Measurements from ENCODE around the gene GLG1.
A peak's percentile ranks its signal among the peaks of the same experiment; 100 is the strongest.

GLG1 gene

GRCh38 chr16:74472540-74472939 is 134.4 kb downstream of the GLG1 start:
- DNase-seq (ENCODE audit: low spot score) = no peak

GRCh38 chr16:74472010-74472409 is 134.9 kb downstream of the GLG1 start:
- no peak for DNase-seq (ENCODE audit: low spot score)

GRCh38 chr16:74469946-74470478 is 136.9 kb downstream of the GLG1 start:
- no peak for DNase-seq (ENCODE audit: low spot score)

- DNase-seq (ENCODE audit: low spot score) = no peak
Observed at GRCh38 chr16:74468807-74469525, 137.9 kb downstream of the GLG1 start.

GRCh38 chr16:74466872-74467271 is 140.0 kb downstream of the GLG1 start:
- DNase-seq (ENCODE audit: low spot score) = no peak

GRCh38 chr16:74465851-74466685 is 140.8 kb downstream of the GLG1 start:
- no peak for DNase-seq (ENCODE audit: low spot score)

GRCh38 chr16:74465281-74465680 is 141.6 kb downstream of the GLG1 start:
- DNase-seq (ENCODE audit: low spot score) = no peak

- no peak for DNase-seq (ENCODE audit: low spot score)
Observed at GRCh38 chr16:74463888-74464287, 143.0 kb downstream of the GLG1 start.

- DNase-seq (ENCODE audit: low spot score) = no peak
Observed at GRCh38 chr16:74462361-74462760, 144.6 kb downstream of the GLG1 start.

GRCh38 chr16:74461826-74462225 is 145.1 kb downstream of the GLG1 start:
- DNase-seq (ENCODE audit: low spot score) = no peak

GRCh38 chr16:74460542-74460941 is 146.4 kb downstream of the GLG1 start:
- no peak for DNase-seq (ENCODE audit: low spot score)

- no peak for DNase-seq (ENCODE audit: low spot score)
Observed at GRCh38 chr16:74456290-74456625, 150.7 kb downstream of the GLG1 start.

GRCh38 chr16:74455619-74456289 is 151.2 kb downstream of the GLG1 start:
- no peak for DNase-seq (ENCODE audit: low spot score)

GRCh38 chr16:74455213-74455612 is 151.7 kb downstream of the GLG1 start:
- DNase-seq (ENCODE audit: low spot score) = no peak

- no peak for DNase-seq (ENCODE audit: low spot score)
Observed at GRCh38 chr16:74451951-74452758, 154.8 kb downstream of the GLG1 start.

- DNase-seq (ENCODE audit: low spot score) = no peak
Observed at GRCh38 chr16:74450967-74451760, 155.8 kb downstream of the GLG1 start.

GRCh38 chr16:74450236-74450635 is 156.7 kb downstream of the GLG1 start:
- DNase-seq (ENCODE audit: low spot score) = no peak

GRCh38 chr16:74449470-74449869 is 157.4 kb downstream of the GLG1 start:
- peak; percentile 15 for DNase-seq (ENCODE audit: low spot score)

GRCh38 chr16:74448990-74449389 is 157.9 kb downstream of the GLG1 start:
- peak; percentile 39 for DNase-seq (ENCODE audit: low spot score)

- DNase-seq (ENCODE audit: low spot score) = no peak
Observed at GRCh38 chr16:74447578-74447977, 159.3 kb downstream of the GLG1 start.

GRCh38 chr16:74446866-74447265 is 160.0 kb downstream of the GLG1 start:
- no peak for DNase-seq (ENCODE audit: low spot score)

Data from SW480 (cell line).